Gastrocnemius medialis (tissue), 4 donors: ENCODE results near the gene PPIL1.
"Not testable (repeated sequence)": the region's sequence is repeated elsewhere in the genome, so short reads cannot be mapped to it uniquely, and the experiment has no call there.

ENCODE experiments used
- CTCF ChIP-seq, 5 experiments: fragments of 450-650 bp in 3 of 5; fragments of 200-600 bp in 2 of 5; sonication (generic) in 2 of 5; IDR thresholded peaks in 4 of 5; conservative IDR thresholded peaks in 1 of 5; 1 replicate in 4 of 5; 2 replicates in 1 of 5; pipeline ENCODE4 v1.5.1; 2016 to 2019; ENCODE audit warnings: antibody characterized with exemption in 5 of 5, mild to moderate bottlenecking in 3 of 5, moderate library complexity in 3 of 5
- POLR2A ChIP-seq, 2 donors: fragments of 450-650 bp; IDR thresholded peaks; one replicate each; pipeline ENCODE4 v1.6.1; 2017; ENCODE audit warnings: antibody characterized with exemption in 2 of 2, mild to moderate bottlenecking in 2 of 2, moderate library complexity in 2 of 2

DNA sequence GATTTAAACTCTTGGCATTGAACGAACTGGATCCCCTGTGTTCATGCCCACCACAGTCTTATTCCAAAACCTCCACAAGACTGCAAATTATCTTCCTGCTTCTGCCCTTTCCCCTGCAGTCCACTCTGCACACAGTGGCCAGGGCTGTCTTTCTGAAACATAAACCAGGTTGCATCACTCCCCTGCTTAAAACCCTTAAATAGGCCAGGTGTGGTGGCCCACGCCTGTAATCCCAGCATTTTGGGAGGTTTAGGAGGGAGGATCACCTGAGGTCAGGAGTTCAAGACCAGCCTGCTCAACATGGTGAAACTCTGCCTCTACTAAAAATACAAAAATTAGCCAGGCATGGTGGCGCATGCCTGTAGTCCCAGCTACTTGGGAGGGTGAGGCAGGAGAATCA is 61.6 kb downstream of the PPIL1 start:
- not testable (repeated sequence) for TF ChIP-seq CTCF (IDR thresholded peaks at IDR 0.05 in 4 of 5, conservative IDR thresholded peaks at IDR 0.05 in 1 of 5); POLR2A (IDR thresholded peaks at IDR 0.05)
